Effector memory CD4-positive, alpha-beta T cell (primary cell): ENCODE data around the gene PPFIA1.

Experiments used
- DNase-seq, 3 donors: peaks; one replicate each; pipeline ENCODE4 v3.0.0-alpha.2; 2020
- H3K27ac ChIP-seq: 2 replicates; pipeline ENCODE4 v1.7.0; 2013; ENCODE audit warnings: mild to moderate bottlenecking, low read length, moderate library complexity; ENCODE audit not compliant: insufficient read depth, poor library complexity, severe bottlenecking
- H3K27me3 ChIP-seq: replicated peaks from 2 replicates; pipeline ENCODE4 v1.7.0; 2013; ENCODE audit warnings: mild to moderate bottlenecking, low read length; ENCODE audit not compliant: insufficient read depth, control insufficient read depth, poor library complexity, severe bottlenecking
- H3K36me3 ChIP-seq: 2 replicates; pipeline ENCODE4 v1.7.0; 2013; ENCODE audit warnings: mild to moderate bottlenecking, low read length, moderate library complexity; ENCODE audit not compliant: control insufficient read depth, insufficient read depth
- H3K4me1 ChIP-seq: 2 replicates; pipeline ENCODE4 v1.7.0; 2013; ENCODE audit warnings: low read length, mild to moderate bottlenecking; ENCODE audit not compliant: control insufficient read depth, insufficient read depth, poor library complexity, severe bottlenecking
- H3K4me3 ChIP-seq: 2 replicates; pipeline ENCODE4 v1.7.0; 2013; ENCODE audit warnings: low read length, low read depth, mild to moderate bottlenecking; ENCODE audit not compliant: insufficient read depth, poor library complexity, severe bottlenecking
- H3K9me3 ChIP-seq: 2 replicates; pipeline ENCODE4 v1.7.0; 2013; ENCODE audit warnings: mild to moderate bottlenecking, low read length, moderate library complexity; ENCODE audit not compliant: control insufficient read depth

Gene PPFIA1

GRCh38 chr11:70331901-70332300 is 61.4 kb downstream of the PPFIA1 start:
- H3K36me3 ChIP-seq: peaks cover 68% of the 10 kb centered on the region

GRCh38 chr11:70332567-70332966 is 62.1 kb downstream of the PPFIA1 start:
- Histone ChIP-seq H3K27me3 (no peaks in the 10 kb centered on the region), H3K36me3 (peaks cover 70% of the 10 kb centered on the region), H3K4me3 (no peak overlapping the region), H3K9me3 (no peaks in the 10 kb centered on the region), H3K4me1 (no peaks in the 10 kb centered on the region), H3K27ac (no peak overlapping the region)
- DNase-seq: no peak

More at GRCh38 chr11:70331901-70332300, 61.4 kb downstream of the PPFIA1 start:
- Histone ChIP-seq H3K9me3 (no peaks in the 10 kb centered on the region), H3K27ac (no peak overlapping the region), H3K4me1 (no peaks in the 10 kb centered on the region), H3K27me3 (no peaks in the 10 kb centered on the region), H3K4me3 (no peak overlapping the region)
- no peak for DNase-seq

DNA sequence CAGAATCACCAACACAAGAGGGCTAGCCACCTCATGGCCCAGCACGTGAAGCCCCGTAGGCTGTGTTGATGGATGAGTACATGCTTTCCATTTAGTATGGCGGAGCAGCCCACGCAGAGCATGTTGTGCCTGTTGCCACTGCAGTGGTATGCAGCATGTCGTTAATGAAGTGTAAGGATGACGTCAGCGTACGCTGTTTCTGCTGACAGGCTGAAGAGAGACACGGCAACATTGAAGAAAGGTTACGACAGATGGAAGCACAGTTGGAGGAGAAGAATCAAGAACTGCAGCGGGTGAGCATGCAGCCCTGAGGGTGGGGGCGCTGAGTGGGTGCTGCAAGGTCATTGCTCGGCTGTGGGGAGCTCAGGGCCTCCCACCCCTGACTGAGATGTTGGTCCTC is 62.8 kb downstream of the PPFIA1 start:
- H3K27me3 ChIP-seq: no peaks in the 10 kb centered on the region
- no peaks in the 10 kb centered on the region for H3K4me1 ChIP-seq
- no peaks in the 10 kb centered on the region for H3K9me3 ChIP-seq
- H3K4me3 ChIP-seq: no peak overlapping the region
- no peak for DNase-seq
- peaks cover 73% of the 10 kb centered on the region for H3K36me3 ChIP-seq
- no peak overlapping the region for H3K27ac ChIP-seq

- no peaks in the 10 kb centered on the region for H3K4me1 ChIP-seq
- no peak overlapping the region for H3K4me3 ChIP-seq
- H3K9me3 ChIP-seq: no peaks in the 10 kb centered on the region
- no peaks in the 10 kb centered on the region for H3K27me3 ChIP-seq
- peaks cover 83% of the 10 kb centered on the region for H3K36me3 ChIP-seq
- DNase-seq: no peak
- no peak overlapping the region for H3K27ac ChIP-seq
These were observed 64.0 kb downstream of the PPFIA1 start for GRCh38 chr11:70334351-70334995.

- no peaks in the 10 kb centered on the region for H3K4me1 ChIP-seq
- no peak overlapping the region for H3K27ac ChIP-seq
- H3K4me3 ChIP-seq: no peak overlapping the region
- no peaks in the 10 kb centered on the region for H3K9me3 ChIP-seq
- H3K36me3 ChIP-seq: peaks cover 85% of the 10 kb centered on the region
- H3K27me3 ChIP-seq: no peaks in the 10 kb centered on the region
- DNase-seq: no peak
These were observed 65.0 kb downstream of the PPFIA1 start for GRCh38 chr11:70335511-70335910.

DNA sequence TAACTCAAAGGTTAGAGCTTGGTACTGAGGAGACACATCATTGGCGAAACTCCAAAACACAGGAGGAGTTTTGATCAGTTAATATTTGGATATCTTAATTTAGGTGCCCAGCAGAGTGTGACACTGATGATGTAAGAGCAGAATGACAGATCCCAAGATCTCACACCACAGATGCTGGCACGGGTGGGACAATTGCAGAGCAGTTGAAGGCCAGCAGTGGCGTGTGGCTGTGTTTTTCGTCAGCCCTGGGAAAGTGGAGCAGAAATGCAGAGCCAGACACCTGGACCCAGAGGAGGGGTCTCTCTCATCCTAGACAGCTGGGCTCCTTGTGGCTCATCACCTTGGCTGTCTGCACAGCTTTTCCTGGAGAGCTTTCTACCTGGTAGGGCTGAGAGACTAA is 68.1 kb downstream of the PPFIA1 start:
- H3K36me3 ChIP-seq: peaks cover 76% of the 10 kb centered on the region
- no peak for DNase-seq
- no peaks in the 10 kb centered on the region for H3K27me3 ChIP-seq
- no peak overlapping the region for H3K4me3 ChIP-seq
- H3K27ac ChIP-seq: no peak overlapping the region
- H3K4me1 ChIP-seq: no peaks in the 10 kb centered on the region
- H3K9me3 ChIP-seq: no peaks in the 10 kb centered on the region

- H3K4me1 ChIP-seq: no peaks in the 10 kb centered on the region
- peaks cover 76% of the 10 kb centered on the region for H3K36me3 ChIP-seq
- H3K4me3 ChIP-seq: no peak overlapping the region
- no peaks in the 10 kb centered on the region for H3K9me3 ChIP-seq
- no peak overlapping the region for H3K27ac ChIP-seq
- no peaks in the 10 kb centered on the region for H3K27me3 ChIP-seq
- DNase-seq: no peak
These were observed 68.6 kb downstream of the PPFIA1 start for GRCh38 chr11:70339066-70339465.

DNA sequence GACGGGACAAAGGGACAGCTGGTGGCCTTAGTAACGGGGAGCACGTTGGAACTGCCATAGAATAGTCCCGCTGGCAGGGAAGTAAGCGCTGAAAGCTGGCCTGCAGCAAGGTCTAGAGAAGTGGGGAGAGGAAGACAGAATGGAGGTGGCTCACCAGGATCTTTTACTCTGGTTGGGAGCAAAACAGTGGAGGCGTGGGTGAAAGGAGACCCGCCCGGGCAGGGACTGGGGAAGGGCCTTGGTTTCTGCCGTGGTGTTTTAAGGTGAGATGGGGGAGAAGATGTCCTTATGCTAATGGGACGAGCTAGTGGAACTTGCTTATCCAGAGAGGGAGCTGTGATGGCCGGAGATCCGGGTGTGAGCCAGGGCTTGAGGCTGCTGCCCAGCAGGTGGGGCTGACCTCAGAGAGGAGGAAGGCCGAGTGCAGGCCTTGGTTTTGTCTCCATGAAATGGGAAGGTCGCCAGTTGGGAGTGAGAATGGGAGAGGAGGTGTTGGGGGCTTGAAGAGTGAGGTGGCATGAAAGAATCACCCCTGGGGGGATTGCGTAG is 71.5 kb downstream of the PPFIA1 start:
- no peaks in the 10 kb centered on the region for H3K9me3 ChIP-seq
- H3K27me3 ChIP-seq: no peaks in the 10 kb centered on the region
- DNase-seq: no peak
- peaks cover 62% of the 10 kb centered on the region for H3K36me3 ChIP-seq
- no peak overlapping the region for H3K4me3 ChIP-seq
- H3K4me1 ChIP-seq: no peaks in the 10 kb centered on the region
- H3K27ac ChIP-seq: no peak overlapping the region

- H3K9me3 ChIP-seq: no peaks in the 10 kb centered on the region
- H3K4me1 ChIP-seq: no peaks in the 10 kb centered on the region
- peaks cover 59% of the 10 kb centered on the region for H3K36me3 ChIP-seq
- H3K27me3 ChIP-seq: no peaks in the 10 kb centered on the region
- H3K4me3 ChIP-seq: no peak overlapping the region
- no peak overlapping the region for H3K27ac ChIP-seq
- DNase-seq: no peak
These were observed 73.1 kb downstream of the PPFIA1 start for GRCh38 chr11:70343636-70344035.

DNA sequence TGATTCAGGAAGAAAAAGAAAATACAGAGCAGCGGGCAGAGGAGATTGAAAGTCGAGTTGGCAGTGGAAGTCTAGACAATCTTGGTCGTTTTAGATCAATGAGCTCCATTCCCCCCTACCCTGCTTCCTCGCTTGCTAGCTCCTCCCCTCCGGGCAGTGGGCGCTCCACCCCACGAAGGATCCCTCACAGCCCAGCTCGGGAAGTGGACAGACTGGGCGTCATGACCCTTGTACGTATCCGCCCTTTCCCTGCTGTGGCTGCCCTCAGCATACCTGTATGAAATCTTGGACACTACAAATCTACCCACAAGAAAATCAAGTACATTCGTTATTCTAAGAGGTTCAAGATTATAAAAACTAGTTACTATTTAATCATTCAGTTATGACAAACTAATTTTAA is 77.7 kb downstream of the PPFIA1 start:
- Histone ChIP-seq H3K27me3 (no peaks in the 10 kb centered on the region), H3K4me3 (no peak overlapping the region), H3K9me3 (no peaks in the 10 kb centered on the region), H3K27ac (no peak overlapping the region), H3K4me1 (no peaks in the 10 kb centered on the region), H3K36me3 (peaks cover 40% of the 10 kb centered on the region)
- no peak for DNase-seq
